T-cell (primary cell): Measurements from ENCODE around the gene CD300E. TPM values are rescaled to one million over a fixed set of nuclear protein-coding genes. Genes with fewer than 3 reads are reported as not detected.

ENCODE experiments used
- ATAC-seq, 4 experiments: fragments of 200-7000 bp in 3 of 4; fragments of 150-1000 bp in 1 of 4; cut with Tn5 transposase; replicated peaks in 1 of 4; 1 replicate in 3 of 4; 2 replicates in 1 of 4; pipeline ENCODE4 v1.10.0; 2021; ENCODE audit warnings: moderate library complexity in 3 of 4, mild to moderate bottlenecking in 2 of 4, moderate number of reproducible peaks in 1 of 4
- CTCF ChIA-PET, 2 donors: fragments of 300-600 bp; sonication (Branson Sonifier 250); formaldehyde crosslinking; loops; one replicate each; lab custom pipeline; 2022; ENCODE audit warnings: antibody characterized with exemption in 2 of 2; lab: Charles Lee
- POLR2A ChIA-PET, 2 donors: fragments of 300-600 bp; sonication (Branson Sonifier 250); formaldehyde crosslinking; loops; one replicate each; lab custom pipeline; 2022; ENCODE audit warnings: antibody characterized with exemption in 2 of 2; lab: Charles Lee
- DNase-seq, 35 experiments: peaks; one replicate each; pipeline versions ENCODE4 v3.0.0 to v3.0.0-alpha.2; 2013 to 2023
- H3K27ac ChIP-seq: one replicate; pipeline ENCODE4 v1.5.1; 2013; ENCODE audit warnings: low read length
- H3K27me3 ChIP-seq, 2 experiments: replicated peaks in 1 of 2; 1 replicate in 1 of 2; 2 replicates in 1 of 2; pipeline versions ENCODE4 v1.6.1 to v1.7.0; 2013; ENCODE audit warnings: low read length in 1 of 2, mixed read lengths in 1 of 2; ENCODE audit not compliant: control insufficient read depth in 2 of 2, insufficient read depth in 2 of 2; ENCODE audit errors: extremely low read depth in 1 of 2
- H3K36me3 ChIP-seq, 2 donors: 1 replicate in 1 of 2; 2 replicates in 1 of 2; pipeline versions ENCODE4 v1.6.1 to v1.7.0; 2013; ENCODE audit warnings: low read length in 1 of 2; ENCODE audit not compliant: control insufficient read depth in 2 of 2, insufficient read depth in 1 of 2; ENCODE audit errors: extremely low read depth in 1 of 2
- H3K4me1 ChIP-seq, 2 experiments: 1 replicate in 1 of 2; 2 replicates in 1 of 2; pipeline versions ENCODE4 v1.6.1 to v1.7.0; 2013; ENCODE audit warnings: low read length in 2 of 2, mixed read lengths in 1 of 2; ENCODE audit not compliant: insufficient read depth in 2 of 2, control insufficient read depth in 1 of 2; ENCODE audit errors: extremely low read depth in 1 of 2
- H3K4me3 ChIP-seq, 2 donors: 1 replicate in 1 of 2; 2 replicates in 1 of 2; pipeline versions ENCODE4 v1.5.1 to v1.7.0; 2013; ENCODE audit warnings: mild to moderate bottlenecking in 2 of 2, low read length in 1 of 2, moderate library complexity in 1 of 2; ENCODE audit not compliant: control insufficient read depth in 1 of 2; ENCODE audit errors: extremely low read depth in 1 of 2
- H3K9me3 ChIP-seq: 2 replicates; pipeline ENCODE4 v1.7.0; 2013
- H3K27ac Mint-ChIP-seq, 2 donors: one replicate each; pipeline ENCODE4 v1.8.0; 2020 to 2021; ENCODE audit warnings: mild to moderate bottlenecking in 2 of 2, mixed read lengths in 2 of 2
- H3K27me3 Mint-ChIP-seq, 2 donors: one replicate each; pipeline ENCODE4 v1.8.0; 2021 to 2022; ENCODE audit warnings: mixed read lengths in 2 of 2
- H3K36me3 Mint-ChIP-seq: one replicate; pipeline ENCODE4 v1.8.0; 2021; ENCODE audit warnings: mixed read lengths
- H3K4me1 Mint-ChIP-seq, 3 donors: one replicate each; pipeline ENCODE4 v1.8.0; 2020 to 2022; ENCODE audit warnings: mixed read lengths in 3 of 3, mild to moderate bottlenecking in 1 of 3
- H3K4me3 Mint-ChIP-seq, 3 donors: one replicate each; pipeline ENCODE4 v1.8.0; 2020 to 2022; ENCODE audit warnings: mild to moderate bottlenecking in 3 of 3, mixed read lengths in 3 of 3, moderate library complexity in 3 of 3
- H3K9me3 Mint-ChIP-seq, 3 donors: one replicate each; pipeline ENCODE4 v1.8.0; 2020 to 2022; ENCODE audit warnings: mixed read lengths in 3 of 3
- WGBS: methylation state at CpG from one replicate; pipeline ENCODE4 v1.1.5; 2013; ENCODE audit warnings: missing lambda C conversion rate; ENCODE audit not compliant: insufficient coverage; 5-methylcytosine and 5-hydroxymethylcytosine counted together
- total RNA-seq, 35 experiments: library from RNA in 6 of 35; stranded (reverse) in 6 of 35; fragments of 120-200 nt in 1 of 35; gene quantifications; one replicate each; pipeline versions ENCODE4 v1.2.1 to v1.2.4 and lab custom pipeline; 2013 to 2026

The CD300E gene
- total RNA-seq, 5 donors from 2014 or later (not counting 1 experiment from before 2014, with no cell fraction given) = 0.38 TPM; not detected in 4

- no peaks in the 10 kb centered on the region for H3K4me1 Mint-ChIP-seq
- no peak overlapping the region for H3K4me3 Mint-ChIP-seq
- DNase-seq (no peak), ATAC-seq (no peak)
- 11% methylated on average over 1 of the region's 3 CpGs for WGBS
- H3K27me3 Mint-ChIP-seq = peaks cover 40 to 75% of the 10 kb centered on the region in 2 donors
- no peak overlapping the region for H3K27ac Mint-ChIP-seq
- H3K4me1 ChIP-seq = no peaks in the 10 kb centered on the region
- POLR2A ChIA-PET = no interaction called here
- no peaks in the 10 kb centered on the region for H3K36me3 ChIP-seq
- no peak overlapping the region for H3K27ac ChIP-seq
- no peaks in the 10 kb centered on the region for H3K9me3 Mint-ChIP-seq
- peaks cover 2 to 60% of the 10 kb centered on the region in 2 experiments for H3K27me3 ChIP-seq
- H3K4me3 ChIP-seq = no peak overlapping the region
- no peaks in the 10 kb centered on the region for H3K36me3 Mint-ChIP-seq
- no peaks in the 10 kb centered on the region for H3K9me3 ChIP-seq
- CTCF ChIA-PET = interaction anchor here in 1 of 2 donors (0.7 kb wide), 1 partner anchor 10 kb away, joined by 3 read pairs; no protein-coding TSS in a partner anchor
Observed at GRCh38 chr17:74618451-74618850, 5.1 kb downstream of the CD300E start.

- Histone ChIP-seq H3K36me3 (no peaks in the 10 kb centered on the region), H3K4me1 (peaks cover 0 to 12% of the 10 kb centered on the region in 2 experiments), H3K27me3 (peaks cover 0 to 73% of the 10 kb centered on the region in 2 experiments), H3K27ac (no peak overlapping the region), H3K9me3 (no peaks in the 10 kb centered on the region), H3K4me3 (no peak overlapping the region)
- Mint-ChIP-seq H3K27ac (no peak overlapping the region), H3K36me3 (no peaks in the 10 kb centered on the region), H3K27me3 (peaks cover 35 to 73% of the 10 kb centered on the region in 2 donors), H3K9me3 (no peaks in the 10 kb centered on the region), H3K4me3 (no peak overlapping the region), H3K4me1 (peaks cover 0 to 6% (median 4%) of the 10 kb centered on the region in 3 donors)
- no peak for ATAC-seq
- 90% methylated on average over 3 of the region's 7 CpGs for WGBS
- no peak for DNase-seq
- POLR2A ChIA-PET = no interaction called here
- CTCF ChIA-PET = no interaction called here
Observed at GRCh38 chr17:74616696-74617095, 6.8 kb downstream of the CD300E start.

GRCh38 chr17:74612046-74612445 is 11.5 kb downstream of the CD300E start:
- H3K27me3 Mint-ChIP-seq = peaks cover 22 to 49% of the 10 kb centered on the region in 2 donors
- POLR2A ChIA-PET = no interaction called here

GRCh38 chr17:74610108-74610507 is 13.4 kb downstream of the CD300E start:
- no peaks in the 10 kb centered on the region for H3K9me3 ChIP-seq
- DNase-seq (no peak), ATAC-seq (no peak)
- ChIA-PET POLR2A (no interaction called here), CTCF (no interaction called here)
- no peaks in the 10 kb centered on the region for H3K9me3 Mint-ChIP-seq
- peaks cover 12 to 42% of the 10 kb centered on the region in 2 donors for H3K27me3 Mint-ChIP-seq
- peaks cover 0 to 6% (median 4%) of the 10 kb centered on the region in 3 donors for H3K4me1 Mint-ChIP-seq
- H3K36me3 ChIP-seq = no peaks in the 10 kb centered on the region
- H3K4me1 ChIP-seq = peaks cover 0 to 12% of the 10 kb centered on the region in 2 experiments
- no peak overlapping the region for H3K4me3 Mint-ChIP-seq
- peaks cover 0 to 60% of the 10 kb centered on the region in 2 experiments for H3K27me3 ChIP-seq
- H3K36me3 Mint-ChIP-seq = no peaks in the 10 kb centered on the region
- WGBS = 31% methylated on average over 2 of the region's 2 CpGs
- no peak overlapping the region for H3K4me3 ChIP-seq
- H3K27ac Mint-ChIP-seq = no peak overlapping the region
- H3K27ac ChIP-seq = no peak overlapping the region

More at GRCh38 chr17:74612046-74612445, 11.5 kb downstream of the CD300E start:
- Mint-ChIP-seq H3K27ac (no peak overlapping the region), H3K4me3 (no peak overlapping the region), H3K36me3 (no peaks in the 10 kb centered on the region), H3K9me3 (no peaks in the 10 kb centered on the region), H3K4me1 (peaks cover 0 to 6% (median 4%) of the 10 kb centered on the region in 3 donors)
- ATAC-seq = no peak
- Histone ChIP-seq H3K9me3 (no peaks in the 10 kb centered on the region), H3K27ac (no peak overlapping the region), H3K4me1 (peaks cover 0 to 12% of the 10 kb centered on the region in 2 experiments), H3K4me3 (no peak overlapping the region), H3K36me3 (no peaks in the 10 kb centered on the region), H3K27me3 (peaks cover 0 to 60% of the 10 kb centered on the region in 2 experiments)
- 79% methylated on average over 2 of the region's 6 CpGs for WGBS
- DNase-seq = no peak
- CTCF ChIA-PET = no interaction called here

GRCh38 chr17:74608511-74608910 is 15.0 kb downstream of the CD300E start:
- CTCF ChIA-PET = no interaction called here
- WGBS = 95% methylated on average over 3 of the region's 3 CpGs

GRCh38 chr17:74607221-74607620 is 16.3 kb downstream of the CD300E start:
- Histone ChIP-seq H3K36me3 (no peaks in the 10 kb centered on the region), H3K4me3 (no peak overlapping the region), H3K27me3 (peaks cover 0 to 63% of the 10 kb centered on the region in 2 experiments), H3K4me1 (peaks cover 5 to 23% of the 10 kb centered on the region in 2 experiments), H3K27ac (no peak overlapping the region), H3K9me3 (no peaks in the 10 kb centered on the region)
- no peak overlapping the region for H3K4me3 Mint-ChIP-seq
- CTCF ChIA-PET = no interaction called here
- ATAC-seq (no peak), DNase-seq (no peak)
- H3K4me1 Mint-ChIP-seq = peaks cover 10 to 11% (median 10%) of the 10 kb centered on the region in 3 donors
- no peak overlapping the region for H3K27ac Mint-ChIP-seq
- no CpG with 5 or more reads among the region's 1 CpG for WGBS
- H3K9me3 Mint-ChIP-seq = no peaks in the 10 kb centered on the region
- H3K27me3 Mint-ChIP-seq = peaks cover 7 to 36% of the 10 kb centered on the region in 2 donors
- POLR2A ChIA-PET = no interaction called here
- no peaks in the 10 kb centered on the region for H3K36me3 Mint-ChIP-seq

More at GRCh38 chr17:74608511-74608910, 15.0 kb downstream of the CD300E start:
- peaks cover 0 to 19% of the 10 kb centered on the region in 2 experiments for H3K4me1 ChIP-seq
- H3K36me3 Mint-ChIP-seq = no peaks in the 10 kb centered on the region
- H3K27ac Mint-ChIP-seq = no peak overlapping the region
- no peaks in the 10 kb centered on the region for H3K9me3 ChIP-seq
- H3K4me3 Mint-ChIP-seq = no peak overlapping the region
- no peak for ATAC-seq
- peaks cover 7 to 36% of the 10 kb centered on the region in 2 donors for H3K27me3 Mint-ChIP-seq
- no peak for DNase-seq
- no peak overlapping the region for H3K4me3 ChIP-seq
- H3K36me3 ChIP-seq = no peaks in the 10 kb centered on the region
- H3K27ac ChIP-seq = no peak overlapping the region
- H3K27me3 ChIP-seq = peaks cover 0 to 61% of the 10 kb centered on the region in 2 experiments
- H3K9me3 Mint-ChIP-seq = no peaks in the 10 kb centered on the region
- peaks cover 0 to 9% (median 7%) of the 10 kb centered on the region in 3 donors for H3K4me1 Mint-ChIP-seq
- POLR2A ChIA-PET = no interaction called here
